A172 (cell line): ENCODE results near the gene FADS1. TPM values are rescaled to one million over a fixed set of nuclear protein-coding genes. Genes with fewer than 3 reads are reported as not detected.
A peak's percentile ranks its signal among the peaks of the same experiment; 100 is the strongest.

Experiments used
- DNase-seq: peaks from one replicate; pipeline ENCODE4 v3.0.0-alpha.2; 2015; ENCODE audit warnings: low spot score
- total RNA-seq: library from RNA; depleted of rRNA; stranded (reverse); fragments of >200 nt; shearing (Covaris generic); gene quantifications from 2 replicates; pipeline ENCODE4 v1.2.3, GENCODE V29; 2014

Gene FADS1
- total RNA-seq, 1 experiment from 2014 or later = 55.3 TPM

GRCh38 chr11:61795459-61795858, 21.3 kb downstream of the FADS1 start:
- DNase-seq = no peak

GRCh38 chr11:61794579-61794978, 22.2 kb downstream of the FADS1 start:
- DNase-seq = no peak

GRCh38 chr11:61793829-61794204, 23.0 kb downstream of the FADS1 start:
- DNase-seq = no peak

GRCh38 chr11:61793083-61793828, 23.5 kb downstream of the FADS1 start:
- DNase-seq = peak; percentile 14

GRCh38 chr11:61792310-61793082, 24.3 kb downstream of the FADS1 start, which contains the start of the genes FEN1 and TMEM258:
TSS of gene FEN1 (plus strand) at chr11:61792911. CDS start at chr11:61795362, 2,451 bp downstream.
TSS of gene TMEM258 (minus strand) at chr11:61792599. CDS start at chr11:61792558, 41 bp downstream.
- DNase-seq = peak; percentile 87

- peak; percentile 85 for DNase-seq
Observed at GRCh38 chr11:61791737-61792309, 25.0 kb downstream of the FADS1 start.

- DNase-seq = peak; percentile 28
Observed at GRCh38 chr11:61787928-61788491, 28.8 kb downstream of the FADS1 start.

- DNase-seq = no peak
Observed at GRCh38 chr11:61785837-61786402, 30.9 kb downstream of the FADS1 start.

GRCh38 chr11:61784506-61784805, 32.3 kb downstream of the FADS1 start:
- no peak for DNase-seq

- no peak for DNase-seq
Observed at GRCh38 chr11:61783717-61784505, 32.9 kb downstream of the FADS1 start.

- DNase-seq = no peak
Observed at GRCh38 chr11:61782841-61783240, 34.0 kb downstream of the FADS1 start.

GRCh38 chr11:61782299-61782698, 34.5 kb downstream of the FADS1 start:
- DNase-seq = no peak

- DNase-seq = no peak
Observed at GRCh38 chr11:61781585-61781984, 35.2 kb downstream of the FADS1 start.

GRCh38 chr11:61780581-61781162, 36.1 kb downstream of the FADS1 start:
- DNase-seq = no peak

GRCh38 chr11:61779666-61780525, 36.9 kb downstream of the FADS1 start:
- no peak for DNase-seq

GRCh38 chr11:61778920-61779650, 37.7 kb downstream of the FADS1 start:
- no peak for DNase-seq

- DNase-seq = no peak
Observed at GRCh38 chr11:61778357-61778886, 38.4 kb downstream of the FADS1 start.

GRCh38 chr11:61777234-61778090, 39.3 kb downstream of the FADS1 start:
- no peak for DNase-seq
